ENCODE measurements around the gene FBXW5.

FBXW5 gene

DNA sequence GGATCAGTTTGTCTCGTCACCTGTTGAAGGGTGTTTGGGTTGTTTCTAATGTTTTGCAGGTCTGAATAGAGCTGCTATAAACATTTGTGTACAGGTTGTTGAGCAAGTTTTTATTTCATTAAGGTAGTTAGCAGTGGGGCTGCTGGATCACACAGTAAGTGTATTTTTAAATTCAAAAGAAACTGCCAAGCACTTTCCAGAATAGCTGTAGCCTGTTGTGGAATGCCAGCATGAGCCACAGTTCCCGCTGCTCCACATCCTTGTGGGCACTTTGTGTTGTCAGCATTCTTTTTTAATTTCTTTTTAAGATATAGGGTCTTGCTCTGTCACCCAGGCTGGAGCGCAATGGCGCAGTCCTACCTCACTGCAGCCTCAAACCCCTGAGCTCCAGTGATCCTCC, 14.5 kb downstream of the FBXW5 start:
- no peak for DNase-seq (ENCODE audit: low read depth)

- DNase-seq (ENCODE audit: low read depth): no peak
Measured at GRCh38 chr9:136928591-136928990, 15.9 kb downstream of the FBXW5 start.

- no peak for DNase-seq (ENCODE audit: low read depth)
Measured at GRCh38 chr9:136927343-136928271, 16.9 kb downstream of the FBXW5 start.

- DNase-seq (ENCODE audit: low read depth): no peak
Measured at GRCh38 chr9:136926749-136927148, 17.8 kb downstream of the FBXW5 start.

GRCh38 chr9:136926154-136926704, 18.3 kb downstream of the FBXW5 start:
- DNase-seq (ENCODE audit: low read depth): no peak

DNA sequence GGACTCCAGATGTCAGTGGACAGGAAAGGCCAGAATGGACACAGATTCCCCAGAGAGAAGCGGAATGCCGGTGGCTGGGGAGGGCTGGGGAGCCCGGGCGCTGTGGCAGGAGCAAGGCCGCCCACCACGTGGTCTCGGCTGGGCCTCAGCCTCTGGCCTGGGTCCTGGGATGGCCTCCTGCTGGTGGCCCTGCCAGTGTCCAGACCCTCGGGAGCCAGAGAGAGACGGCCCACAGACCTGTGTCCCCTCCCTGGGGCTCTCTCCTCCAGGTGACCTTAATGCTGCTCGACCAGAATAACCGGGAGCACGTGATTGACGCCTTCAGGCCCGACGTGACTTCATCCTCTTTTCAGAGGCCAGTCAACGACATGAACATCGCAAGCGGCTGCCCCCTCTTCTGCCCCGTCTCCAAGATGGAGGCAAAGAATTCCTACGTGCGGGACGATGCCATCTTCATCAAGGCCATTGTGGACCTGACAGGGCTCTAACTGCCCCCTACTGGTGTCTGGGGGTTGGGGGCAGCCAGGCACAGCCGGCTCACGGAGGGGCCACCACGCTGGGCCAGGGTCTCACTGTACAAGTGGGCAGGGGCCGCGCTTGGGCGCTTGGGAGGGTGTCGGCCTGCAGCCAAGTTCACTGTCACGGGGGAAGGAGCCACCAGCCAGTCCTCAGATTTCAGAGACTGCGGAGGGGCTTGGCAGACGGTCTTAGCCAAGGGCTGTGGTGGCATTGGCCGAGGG, 19.0 kb downstream of the FBXW5 start:
- no peak for DNase-seq (ENCODE audit: low read depth)

DNA sequence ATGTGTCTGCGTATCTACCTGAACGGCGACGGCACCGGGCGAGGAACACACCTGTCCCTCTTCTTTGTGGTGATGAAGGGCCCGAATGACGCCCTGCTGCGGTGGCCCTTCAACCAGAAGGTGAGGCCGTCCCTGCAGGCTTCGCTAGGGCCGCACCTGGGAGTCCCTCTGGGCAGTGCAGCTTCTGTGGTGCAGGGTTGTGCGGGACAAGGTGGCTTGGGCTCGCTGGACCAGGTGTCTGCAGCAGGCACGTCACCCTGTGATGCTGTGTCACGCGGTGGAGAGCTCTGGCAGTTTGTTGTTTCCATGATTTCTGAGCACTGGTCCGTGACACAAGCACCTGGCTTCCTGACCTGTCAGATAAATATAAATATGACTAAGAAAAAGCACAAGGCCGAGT, 20.7 kb downstream of the FBXW5 start:
- DNase-seq (ENCODE audit: low read depth): no peak

DNA sequence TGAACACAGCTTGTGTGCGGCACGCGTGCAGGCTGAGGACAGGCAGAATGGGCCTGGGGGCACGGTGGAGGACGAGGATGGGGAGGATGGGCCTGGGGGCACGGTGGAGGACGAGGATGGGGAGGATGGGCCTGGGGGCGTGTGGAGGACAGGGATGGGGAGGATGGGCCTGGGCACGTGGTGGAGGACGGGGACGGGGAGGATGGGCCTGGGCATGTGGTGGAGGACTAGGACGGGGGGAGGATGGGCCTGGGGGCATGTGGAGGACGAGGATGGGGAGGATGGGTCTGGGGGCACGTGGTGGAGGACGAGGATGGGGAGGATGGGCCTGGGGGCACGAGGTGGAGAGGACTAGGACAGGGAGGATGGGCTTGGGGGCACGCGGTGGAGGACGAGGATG, 22.0 kb downstream of the FBXW5 start:
- no peak for DNase-seq (ENCODE audit: low read depth)

DNA sequence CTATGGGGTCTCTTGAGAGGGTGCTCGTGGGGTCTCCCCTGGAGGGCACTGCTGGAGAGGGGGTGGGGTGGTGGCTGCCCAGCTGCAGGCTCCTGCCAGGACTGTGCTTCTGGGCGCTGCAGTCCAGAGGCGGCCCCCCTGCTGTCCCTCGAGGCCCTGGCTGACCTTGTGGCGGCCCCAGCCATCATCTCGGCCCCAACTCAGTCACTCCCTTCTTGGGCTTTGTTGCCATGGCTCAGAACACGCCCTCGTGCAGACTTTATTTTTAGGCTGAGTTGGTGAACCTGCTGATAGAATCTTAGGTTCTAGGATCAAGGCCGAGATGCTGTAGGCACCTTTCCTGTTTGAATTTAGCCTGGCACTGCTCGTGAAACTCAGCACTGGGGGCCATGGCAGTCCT, 22.8 kb downstream of the FBXW5 start:
- DNase-seq (ENCODE audit: low read depth): no peak

DNA sequence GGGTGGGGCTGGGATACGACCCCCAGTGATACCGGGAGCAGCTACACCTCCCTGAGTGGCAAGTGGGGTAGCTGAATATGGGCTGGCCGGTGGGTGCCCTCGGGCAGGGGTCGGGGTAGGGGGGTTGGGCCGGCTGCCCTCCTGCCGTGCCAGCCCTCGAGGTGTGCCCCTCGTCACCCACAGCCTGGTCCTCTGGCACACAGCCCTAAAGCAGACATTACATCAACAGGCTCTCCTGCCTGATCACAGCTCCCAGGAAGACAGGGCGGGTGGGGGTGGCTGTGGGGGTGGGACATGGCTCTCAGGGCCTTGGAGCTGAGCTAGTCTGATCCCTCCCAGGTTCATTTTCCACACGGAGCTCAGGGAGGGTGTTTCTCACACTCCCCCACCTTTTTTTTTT, 23.2 kb downstream of the FBXW5 start:
- no peak for DNase-seq (ENCODE audit: low read depth)

DNA sequence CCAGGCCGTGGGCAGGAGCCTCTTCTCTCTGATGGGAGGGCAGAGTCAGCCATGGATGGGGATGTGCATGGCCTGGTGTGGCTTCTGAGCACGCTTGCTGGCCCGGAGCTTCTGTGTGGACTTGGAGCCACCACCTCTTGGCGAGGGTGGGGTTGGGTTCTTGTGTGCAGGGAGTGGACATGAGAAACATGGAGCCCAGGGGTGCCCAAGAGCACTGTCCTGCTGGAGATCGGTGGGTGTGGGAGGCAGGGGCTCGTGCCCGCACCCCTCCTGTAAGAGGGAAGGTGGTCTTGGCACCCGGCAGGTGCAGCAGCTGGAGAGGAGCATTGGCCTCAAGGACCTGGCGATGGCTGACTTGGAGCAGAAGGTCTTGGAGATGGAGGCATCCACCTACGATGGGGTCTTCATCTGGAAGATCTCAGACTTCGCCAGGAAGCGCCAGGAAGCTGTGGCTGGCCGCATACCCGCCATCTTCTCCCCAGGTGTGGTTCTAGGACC, 23.8 kb downstream of the FBXW5 start:
- DNase-seq (ENCODE audit: low read depth): no peak

GRCh38 chr9:136920069-136920468, 24.5 kb downstream of the FBXW5 start:
- no peak for DNase-seq (ENCODE audit: low read depth)

GRCh38 chr9:136917902-136918301, 26.6 kb downstream of the FBXW5 start:
- DNase-seq (ENCODE audit: low read depth): no peak

DNA sequence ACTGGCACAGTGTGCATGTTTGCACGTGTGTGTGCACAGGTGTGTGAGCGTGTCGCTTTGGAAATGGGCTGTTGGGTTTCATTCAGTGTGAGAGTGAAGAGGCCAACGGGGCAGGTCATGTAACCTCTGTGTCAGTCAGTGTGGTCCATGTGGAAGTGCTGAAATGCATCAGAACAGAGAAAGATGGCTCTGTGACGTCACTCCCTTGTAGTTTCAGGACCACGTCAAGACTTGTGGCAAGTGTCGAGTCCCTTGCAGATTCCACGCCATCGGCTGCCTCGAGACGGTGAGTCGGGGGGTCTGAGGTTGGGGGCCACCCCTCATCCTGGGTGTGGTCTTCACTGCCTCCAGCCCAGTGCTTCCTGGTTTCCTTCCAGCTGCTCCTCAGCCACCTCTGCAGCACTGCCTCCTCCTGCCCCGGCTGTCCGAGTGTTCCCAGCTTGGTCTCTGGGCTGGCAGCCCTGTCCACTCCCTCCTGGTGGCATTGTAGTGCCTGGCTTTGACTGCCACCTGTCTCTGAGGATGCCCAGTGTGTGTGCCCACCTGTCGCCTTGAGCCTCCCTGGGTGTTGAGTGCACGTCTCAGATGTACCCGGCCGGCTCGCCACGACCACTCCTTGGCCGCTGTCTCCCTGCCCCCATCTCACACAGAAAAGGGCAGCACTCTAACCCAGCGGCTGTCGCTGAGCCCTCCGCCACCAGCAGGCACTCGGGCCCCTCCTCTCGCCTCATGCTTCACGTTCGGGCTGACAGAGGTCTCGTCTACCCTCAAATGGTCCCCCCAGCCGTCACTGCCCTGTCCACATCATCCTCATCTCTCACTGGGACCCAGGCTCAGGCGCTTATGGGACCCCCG, 28.0 kb downstream of the FBXW5 start:
- no peak for DNase-seq (ENCODE audit: low read depth)

GRCh38 chr9:136915632-136916329, 28.8 kb downstream of the FBXW5 start:
- DNase-seq (ENCODE audit: low read depth): no peak

DNA sequence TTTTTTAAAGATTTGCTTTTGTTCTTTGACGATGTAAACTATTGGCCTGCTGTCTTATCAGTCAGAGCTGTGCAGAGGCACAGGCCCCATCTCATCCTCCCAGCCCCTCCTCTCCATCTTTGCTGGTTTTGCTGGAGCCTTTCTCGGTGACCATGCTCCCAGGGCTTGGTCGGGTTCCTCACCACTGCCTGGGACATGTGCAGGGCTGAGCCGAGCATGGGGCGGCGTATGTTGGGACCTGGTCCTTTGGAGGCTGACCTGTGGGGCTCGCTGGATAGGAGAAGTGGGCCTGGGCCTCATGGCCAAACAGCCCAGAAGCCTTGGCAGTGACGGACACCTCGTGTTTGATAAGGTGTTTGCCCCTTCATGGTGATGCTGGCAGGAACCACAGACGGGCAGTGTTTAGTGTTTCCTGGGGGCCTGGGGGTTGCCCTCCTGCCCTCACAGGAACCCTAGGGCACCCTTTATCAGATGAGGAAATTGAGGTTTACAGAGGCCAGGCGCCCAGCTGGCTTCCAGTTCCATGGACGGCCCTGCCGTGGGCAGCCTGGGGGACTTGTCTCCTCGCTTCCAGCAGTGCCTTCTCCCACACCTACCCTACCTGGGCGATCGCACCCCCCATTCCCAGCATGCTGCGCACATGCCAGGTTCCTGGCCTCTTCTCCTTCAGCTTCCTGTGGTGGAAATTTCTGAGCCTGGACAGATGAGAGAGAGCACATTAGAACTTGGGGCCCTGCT, 30.7 kb downstream of the FBXW5 start:
- DNase-seq (ENCODE audit: low read depth): no peak

DNA sequence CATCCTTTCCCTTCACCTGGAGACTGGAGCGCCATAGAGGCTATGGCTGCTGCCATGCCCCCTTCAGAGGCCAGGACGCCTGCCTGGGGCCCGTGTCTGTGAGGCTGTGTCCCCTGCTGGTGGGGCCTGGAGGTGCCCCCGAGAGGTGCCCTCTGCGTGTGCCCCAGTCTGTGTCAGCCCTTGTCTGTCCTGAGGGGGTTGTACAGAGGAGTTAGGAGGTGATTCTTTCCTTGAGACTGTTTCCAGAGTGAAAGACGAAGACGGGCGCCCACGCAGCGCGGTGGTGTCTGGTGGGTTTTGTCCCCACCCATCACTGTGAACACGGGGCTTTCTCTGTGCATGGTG, 33.7 kb downstream of the FBXW5 start:
- DNase-seq (ENCODE audit: low read depth): no peak

DNA sequence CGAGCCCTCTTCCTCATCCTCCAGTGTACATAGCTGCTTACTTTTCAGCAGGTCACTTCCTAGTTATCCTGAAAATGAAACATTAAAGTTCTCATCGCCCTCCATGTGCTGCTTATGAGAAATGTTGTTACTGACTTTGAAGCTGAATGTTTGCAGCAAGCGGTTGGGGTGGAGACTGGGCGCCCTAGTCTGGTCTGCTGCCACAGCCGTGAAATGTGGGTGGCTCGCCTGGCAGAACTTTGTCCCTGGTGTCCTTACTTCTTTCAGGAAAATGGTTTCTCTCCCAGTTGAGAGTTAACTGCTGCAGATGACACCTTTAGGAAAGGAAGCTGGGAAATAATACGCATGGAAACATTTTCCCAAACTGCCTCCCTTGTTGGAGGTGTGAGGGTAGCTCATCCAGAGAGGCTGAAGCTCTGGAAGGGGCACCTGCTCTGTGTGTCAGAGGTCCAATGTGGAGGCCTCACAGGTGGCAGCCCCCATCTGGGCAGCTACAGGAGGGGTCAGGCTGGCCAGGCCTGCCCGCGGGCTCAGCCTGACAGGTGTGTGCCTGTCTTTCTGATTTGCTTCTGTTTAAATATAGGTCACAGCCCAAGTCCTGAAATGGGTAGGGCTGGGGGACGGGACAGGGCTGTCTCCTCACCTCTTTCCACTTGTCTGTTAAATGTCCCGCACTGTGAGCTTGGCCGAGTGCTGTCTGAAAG, 34.2 kb downstream of the FBXW5 start:
- no peak for DNase-seq (ENCODE audit: low read depth)

DNA sequence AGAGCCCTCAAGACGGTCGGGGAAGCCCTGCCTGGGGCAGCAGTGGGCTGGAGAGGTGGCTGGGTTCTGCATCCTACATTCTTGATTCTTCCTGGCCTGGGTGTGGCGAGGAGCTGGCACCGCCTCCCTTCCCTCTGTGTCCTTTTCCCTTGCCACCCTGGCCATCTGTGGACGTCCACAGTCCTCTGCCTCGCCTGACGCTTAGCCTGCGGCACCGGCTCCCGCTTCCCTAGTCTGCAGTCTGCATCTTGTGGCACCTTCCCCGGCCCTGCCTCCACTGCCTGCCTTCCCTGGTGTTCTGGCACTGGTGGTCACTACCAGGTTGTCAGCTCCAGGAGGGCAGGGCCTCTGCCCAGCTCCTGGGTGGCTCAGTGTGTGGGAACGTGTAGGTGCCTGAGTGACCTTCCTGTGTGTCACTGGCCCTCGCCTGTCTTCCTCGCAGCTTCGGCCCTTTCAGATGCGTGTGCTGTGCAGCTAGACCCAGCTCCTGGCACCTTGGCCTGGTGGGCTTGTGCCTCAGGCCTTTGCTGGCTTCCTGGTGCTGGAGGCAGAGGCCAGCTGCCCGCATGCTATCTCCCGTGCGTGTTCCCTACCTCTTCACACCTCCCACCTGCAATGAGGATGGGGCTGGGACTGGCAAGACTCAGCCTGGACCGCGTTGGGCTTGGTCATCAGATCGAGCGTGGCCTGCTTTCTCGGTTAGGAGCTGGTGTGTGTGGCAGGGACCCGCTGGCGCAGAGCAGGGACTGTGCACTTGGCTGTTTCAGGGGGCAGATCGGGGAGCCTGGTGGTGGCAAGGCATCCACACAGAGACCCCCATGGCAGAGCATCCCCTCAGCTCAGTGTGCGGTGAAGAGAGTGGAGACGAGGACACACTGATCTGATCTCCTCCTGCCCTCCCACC, 37.3 kb downstream of the FBXW5 start:
- DNase-seq (ENCODE audit: low read depth): no peak
